Sigmoid colon (tissue), 7 donors: ENCODE measurements around the gene ZNF280A. TPM values are rescaled to one million over a fixed set of nuclear protein-coding genes. Genes with fewer than 3 reads are reported as not detected.
"Not testable (repeated sequence)": the region's sequence is repeated elsewhere in the genome, so short reads cannot be mapped to it uniquely, and the experiment has no call there.

Experiments
- DNase-seq: peaks from one replicate; pipeline ENCODE4 v3.0.0-alpha.2; 2019
- H3K27ac ChIP-seq, 4 donors: fragments of 200-600 bp; sonication (generic); one replicate each; pipeline ENCODE4 v1.5.1; 2016 to 2019; ENCODE audit warnings: mild to moderate bottlenecking in 1 of 4
- H3K27me3 ChIP-seq, 3 donors: fragments of 200-600 bp; sonication (generic); one replicate each; pipeline ENCODE4 v1.5.1; 2019; ENCODE audit warnings: mild to moderate bottlenecking in 1 of 3
- H3K36me3 ChIP-seq, 4 donors: fragments of 200-600 bp; sonication (generic); one replicate each; pipeline ENCODE4 v1.5.1; 2016 to 2019
- H3K4me1 ChIP-seq, 4 donors: fragments of 200-600 bp; sonication (generic); one replicate each; pipeline ENCODE4 v1.5.1; 2017 to 2019
- H3K4me3 ChIP-seq, 4 donors: fragments of 200-600 bp; sonication (generic); one replicate each; pipeline ENCODE4 v1.5.1; 2017 to 2019; ENCODE audit warnings: mild to moderate bottlenecking in 2 of 4, moderate library complexity in 1 of 4
- H3K9me3 ChIP-seq, 4 donors: fragments of 200-600 bp in 3 of 4; sonication (generic) in 3 of 4; one replicate each; pipeline versions ENCODE4 v1.5.1 to v1.6.1; 2013 to 2019
- CTCF ChIP-seq, 4 experiments: fragments of 450-650 bp in 3 of 4; fragments of 200-600 bp in 1 of 4; IDR thresholded peaks; one replicate each; pipeline ENCODE4 v1.5.1; 2016 to 2019; ENCODE audit warnings: antibody characterized with exemption in 4 of 4, mild to moderate bottlenecking in 3 of 4, moderate library complexity in 2 of 4
- EP300 ChIP-seq, 4 donors: sonication (generic); formaldehyde crosslinking; IDR thresholded peaks; one replicate each; pipeline ENCODE4 v1.6.1; 2017; ENCODE audit warnings: antibody characterized with exemption in 4 of 4
- POLR2A ChIP-seq, 2 donors: fragments of 450-650 bp; IDR thresholded peaks; one replicate each; pipeline ENCODE4 v1.6.1; 2016; ENCODE audit warnings: antibody characterized with exemption in 2 of 2, mild to moderate bottlenecking in 2 of 2, moderate library complexity in 2 of 2
- POLR2AphosphoS5 ChIP-seq, 4 donors: sonication (generic); formaldehyde crosslinking; IDR thresholded peaks; one replicate each; pipeline ENCODE4 v1.6.1; 2017; ENCODE audit warnings: antibody characterized with exemption in 4 of 4
- WGBS, 2 donors: extraction: QIAGEN DNeasy Blood & Tissue Kit; methylation state at CpG; one replicate each; pipeline ENCODE4 v1.1.7; 2013; 5-methylcytosine and 5-hydroxymethylcytosine counted together
- intact Hi-C: fragments of 100-400 bp; cut with DNase I; formaldehyde crosslinking; loops from one replicate; pipeline ENCODE4 v1.15.1; 2023
- polyA plus RNA-seq, 3 donors: library from polyadenylated mRNA; stranded (reverse); fragments of 200-250 nt; gene quantifications; one replicate each; pipeline ENCODE4 v1.2.3, GENCODE V29; 2013
- total RNA-seq, 4 donors: library from RNA; depleted of rRNA; stranded (reverse); fragments of >200 nt; gene quantifications; one replicate each; pipeline ENCODE4 v1.1.0, GENCODE V29; 2016
- donor health status: healthy with polysubstance abuse.
- donor health status: Bipolar disorder and iron deficiency.
- donor health status: healthy.

The ZNF280A gene
- total and polyA plus RNA-seq, 7 donors = not detected

GRCh38 chr22:22519591-22519990 is 479 bp downstream of the ZNF280A start:
- H3K36me3 ChIP-seq = no peaks in the 10 kb centered on the region
- TF ChIP-seq EP300 (IDR thresholded peaks at IDR 0.05) = no peak
- TF ChIP-seq POLR2AphosphoS5 (IDR thresholded peaks at IDR 0.05) = no peak
- no peak for TF ChIP-seq POLR2A (IDR thresholded peaks at IDR 0.05)
- no peak for TF ChIP-seq CTCF (IDR thresholded peaks at IDR 0.05)
- H3K27ac ChIP-seq = no peak overlapping the region
- no peaks in the 10 kb centered on the region for H3K9me3 ChIP-seq
- WGBS, 2 donors = 65 to 83% methylated on average over 5 of the region's 5 CpGs
- intact Hi-C loops = no loop called here
- DNase-seq = no peak
- H3K27me3 ChIP-seq = peaks cover 0 to 20% (median 0%) of the 10 kb centered on the region in 3 donors
- H3K4me1 ChIP-seq = no peaks in the 10 kb centered on the region
- no peak overlapping the region for H3K4me3 ChIP-seq

GRCh38 chr22:22516992-22517391 is 3.1 kb downstream of the ZNF280A start:
- no peak overlapping the region for H3K4me3 ChIP-seq
- WGBS, 2 donors = 66 to 72% methylated on average over 4 of the region's 4 CpGs
- no peaks in the 10 kb centered on the region for H3K9me3 ChIP-seq
- H3K36me3 ChIP-seq = no peaks in the 10 kb centered on the region
- TF ChIP-seq POLR2AphosphoS5 (IDR thresholded peaks at IDR 0.05) = no peak
- TF ChIP-seq EP300 (IDR thresholded peaks at IDR 0.05) = no peak
- no peak for TF ChIP-seq CTCF (IDR thresholded peaks at IDR 0.05)
- no peak for TF ChIP-seq POLR2A (IDR thresholded peaks at IDR 0.05)
- intact Hi-C loops = no loop called here
- no peak overlapping the region for H3K27ac ChIP-seq
- no peak for DNase-seq
- no peaks in the 10 kb centered on the region for H3K4me1 ChIP-seq
- H3K27me3 ChIP-seq = peaks cover 0 to 34% (median 0%) of the 10 kb centered on the region in 3 donors

GRCh38 chr22:22515890-22516289 is 4.2 kb downstream of the ZNF280A start:
- Histone ChIP-seq H3K9me3 (peaks cover 0 to under 1% (median 0%) of the 10 kb centered on the region in 4 donors), H3K4me3 (no peak overlapping the region), H3K27me3 (peaks cover 0 to 34% (median 0%) of the 10 kb centered on the region in 3 donors), H3K36me3 (no peaks in the 10 kb centered on the region), H3K4me1 (no peaks in the 10 kb centered on the region), H3K27ac (no peak overlapping the region)
- TF ChIP-seq CTCF (IDR thresholded peaks at IDR 0.05) (no peak), EP300 (IDR thresholded peaks at IDR 0.05) (no peak), POLR2A (IDR thresholded peaks at IDR 0.05) (no peak), POLR2AphosphoS5 (IDR thresholded peaks at IDR 0.05) (no peak)
- intact Hi-C loops = no loop called here
- no peak for DNase-seq

- H3K27ac ChIP-seq, H3K36me3 ChIP-seq, intact Hi-C loops, H3K4me1 ChIP-seq, H3K4me3 ChIP-seq, DNase-seq, H3K9me3 ChIP-seq: not testable (repeated sequence)
- H3K27me3 ChIP-seq = peaks cover 0 to 34% (median 0%) of the 10 kb centered on the region in 3 donors
- 33 to 54% methylated on average over 8 of the region's 8 CpGs for WGBS, 2 donors
Observed at GRCh38 chr22:22514431-22514830, 5.6 kb downstream of the ZNF280A start.

- Histone ChIP-seq H3K27me3 (peaks cover 0 to 34% (median 0%) of the 10 kb centered on the region in 3 donors), H3K27ac (no peak overlapping the region), H3K4me3 (no peak overlapping the region), H3K36me3 (no peaks in the 10 kb centered on the region), H3K4me1 (peaks cover 0 to 3% (median 0%) of the 10 kb centered on the region in 4 donors), H3K9me3 (peaks cover 0 to 8% (median 5%) of the 10 kb centered on the region in 4 donors)
- WGBS, 2 donors = 95 to 97% methylated on average over 2 of the region's 2 CpGs
- intact Hi-C loops = no loop called here
- TF ChIP-seq CTCF (IDR thresholded peaks at IDR 0.05) (no peak), POLR2AphosphoS5 (IDR thresholded peaks at IDR 0.05) (no peak), EP300 (IDR thresholded peaks at IDR 0.05) (no peak), POLR2A (IDR thresholded peaks at IDR 0.05) (no peak)
- no peak for DNase-seq
Observed at GRCh38 chr22:22513619-22514018, 6.5 kb downstream of the ZNF280A start.
